Measurements from ENCODE around the gene TMPRSS11F. TPM values are rescaled to one million over a fixed set of nuclear protein-coding genes. Genes with fewer than 3 reads are reported as not detected.
A peak's percentile ranks its signal among the peaks of the same experiment; 100 is the strongest.

TMPRSS11F gene
- total RNA-seq, 1 donor from 2014 or later: 0.31 TPM

GRCh38 chr4:68167706-68168105, 38.0 kb upstream of the TMPRSS11F start:
- H3K4me3 Mint-ChIP-seq: no peak overlapping the region
- no peaks in the 10 kb centered on the region for H3K9me3 Mint-ChIP-seq
- TF ChIP-seq CTCF (conservative IDR thresholded peaks at IDR 0.05): no peak
- no peaks in the 10 kb centered on the region for H3K36me3 Mint-ChIP-seq
- H3K4me1 Mint-ChIP-seq (ENCODE audit: unreplicated experiment): no peaks in the 10 kb centered on the region
- no peak for DNase-seq (ENCODE audit: extremely low spot score, unreplicated experiment)
- H3K27ac Mint-ChIP-seq: no peak overlapping the region
- H3K27me3 Mint-ChIP-seq: peaks cover 3% of the 10 kb centered on the region

- Mint-ChIP-seq H3K27ac (no peak overlapping the region), H3K4me1 (ENCODE audit: unreplicated experiment) (no peaks in the 10 kb centered on the region), H3K36me3 (no peaks in the 10 kb centered on the region), H3K4me3 (no peak overlapping the region), H3K27me3 (peaks cover 3% of the 10 kb centered on the region), H3K9me3 (no peaks in the 10 kb centered on the region)
- no peak for DNase-seq (ENCODE audit: extremely low spot score, unreplicated experiment)
- no peak for TF ChIP-seq CTCF (conservative IDR thresholded peaks at IDR 0.05)
Measured at GRCh38 chr4:68167166-68167565, 37.5 kb upstream of the TMPRSS11F start.

GRCh38 chr4:68163754-68164153, 34.1 kb upstream of the TMPRSS11F start:
- Mint-ChIP-seq H3K4me1 (ENCODE audit: unreplicated experiment) (no peaks in the 10 kb centered on the region), H3K27ac (no peak overlapping the region), H3K4me3 (no peak overlapping the region), H3K27me3 (peaks cover 3% of the 10 kb centered on the region), H3K36me3 (no peaks in the 10 kb centered on the region), H3K9me3 (no peaks in the 10 kb centered on the region)
- DNase-seq (ENCODE audit: extremely low spot score, unreplicated experiment): no peak
- TF ChIP-seq CTCF (conservative IDR thresholded peaks at IDR 0.05): no peak

GRCh38 chr4:68162196-68162595, 32.5 kb upstream of the TMPRSS11F start:
- no peaks in the 10 kb centered on the region for H3K4me1 Mint-ChIP-seq (ENCODE audit: unreplicated experiment)

GRCh38 chr4:68152411-68152810, 22.7 kb upstream of the TMPRSS11F start:
- Mint-ChIP-seq H3K27ac (peak overlapping the region; percentile 65), H3K9me3 (peaks cover 3% of the 10 kb centered on the region)

More at GRCh38 chr4:68162196-68162595, 32.5 kb upstream of the TMPRSS11F start:
- no peaks in the 10 kb centered on the region for H3K9me3 Mint-ChIP-seq
- H3K27me3 Mint-ChIP-seq: peaks cover 3% of the 10 kb centered on the region
- no peaks in the 10 kb centered on the region for H3K36me3 Mint-ChIP-seq
- DNase-seq (ENCODE audit: extremely low spot score, unreplicated experiment): no peak
- no peak overlapping the region for H3K27ac Mint-ChIP-seq
- no peak overlapping the region for H3K4me3 Mint-ChIP-seq
- no peak for TF ChIP-seq CTCF (conservative IDR thresholded peaks at IDR 0.05)

More at GRCh38 chr4:68152411-68152810, 22.7 kb upstream of the TMPRSS11F start:
- TF ChIP-seq CTCF (conservative IDR thresholded peaks at IDR 0.05): no peak
- no peak for DNase-seq (ENCODE audit: extremely low spot score, unreplicated experiment)
- H3K4me1 Mint-ChIP-seq (ENCODE audit: unreplicated experiment): no peaks in the 10 kb centered on the region
- H3K4me3 Mint-ChIP-seq: peak overlapping the region; percentile 13
- H3K36me3 Mint-ChIP-seq: peaks cover 3% of the 10 kb centered on the region
- H3K27me3 Mint-ChIP-seq: no peaks in the 10 kb centered on the region
